GM23338 (cell line): Measurements from ENCODE around the gene MYT1. TPM values are rescaled to one million over a fixed set of nuclear protein-coding genes. Genes with fewer than 3 reads are reported as not detected.
A peak's percentile ranks its signal among the peaks of the same experiment; 100 is the strongest.

Experiments used
- ATAC-seq: fragments of 200-7000 bp; cut with Tn5 transposase; 3 replicates; pipeline ENCODE4 v1.9.1; 2020
- DNase-seq: peaks from one replicate; pipeline ENCODE4 v3.0.0-alpha.2; 2015; ENCODE audit warnings: low spot score
- H2AFZ ChIP-seq: fragments of 200-600 bp; sonication (generic); 2 replicates; pipeline ENCODE4 v1.8.0; 2016; ENCODE audit warnings: antibody characterized with exemption, mild to moderate bottlenecking, moderate library complexity
- H3F3A ChIP-seq: fragments of 200-600 bp; sonication (generic); replicated peaks from 2 replicates; pipeline ENCODE4 v1.8.0; 2017; ENCODE audit warnings: antibody characterized with exemption, mixed run types, low read depth
- H3K27ac ChIP-seq: fragments of 200-600 bp; sonication (generic); 2 replicates; pipeline ENCODE4 v1.6.1; 2016; ENCODE audit warnings: low read depth
- H3K27me3 ChIP-seq: fragments of 200-600 bp; sonication (generic); 2 replicates; pipeline ENCODE4 v1.8.0; 2016; ENCODE audit warnings: mild to moderate bottlenecking, mixed run types, moderate library complexity; ENCODE audit not compliant: insufficient read depth
- H3K36me3 ChIP-seq: fragments of 200-600 bp; sonication (generic); 2 replicates; pipeline ENCODE4 v1.8.0; 2016; ENCODE audit warnings: mild to moderate bottlenecking; ENCODE audit not compliant: insufficient read depth
- H3K4me1 ChIP-seq: fragments of 200-600 bp; sonication (generic); 2 replicates; pipeline ENCODE4 v1.8.0; 2016; ENCODE audit warnings: mild to moderate bottlenecking, moderate library complexity; ENCODE audit not compliant: insufficient read depth
- H3K4me2 ChIP-seq: fragments of 200-600 bp; sonication (generic); 2 replicates; pipeline ENCODE4 v1.7.1; 2017; ENCODE audit warnings: mixed run types
- H3K4me3 ChIP-seq: fragments of 200-600 bp; sonication (generic); 2 replicates; pipeline ENCODE4 v1.6.1; 2016; ENCODE audit warnings: mixed run types
- H3K79me2 ChIP-seq: fragments of 200-600 bp; sonication (generic); replicated peaks from 2 replicates; pipeline ENCODE4 v1.8.0; 2017; ENCODE audit warnings: mild to moderate bottlenecking; ENCODE audit not compliant: insufficient read depth
- H3K9me2 ChIP-seq: fragments of 200-600 bp; sonication (generic); 2 replicates; pipeline ENCODE4 v1.8.0; 2017; ENCODE audit not compliant: insufficient read depth
- H4K20me1 ChIP-seq: fragments of 200-600 bp; sonication (generic); replicated peaks from 2 replicates; pipeline ENCODE4 v1.8.0; 2017; ENCODE audit warnings: mild to moderate bottlenecking; ENCODE audit not compliant: insufficient read depth
- H3K27ac Mint-ChIP-seq: 2 replicates; pipeline ENCODE4 v1.8.0; 2020; ENCODE audit warnings: inconsistent platforms, mild to moderate bottlenecking, moderate library complexity, mixed read lengths
- H3K27me3 Mint-ChIP-seq: 3 replicates; pipeline ENCODE4 v1.8.0; 2022; ENCODE audit warnings: low read depth, mild to moderate bottlenecking, moderate library complexity, mixed read lengths, inconsistent platforms; ENCODE audit not compliant: insufficient read depth, poor library complexity
- H3K36me3 Mint-ChIP-seq: 3 replicates; pipeline ENCODE4 v1.8.0; 2021; ENCODE audit warnings: low read depth, mild to moderate bottlenecking, inconsistent platforms, moderate library complexity, mixed read lengths
- H3K4me1 Mint-ChIP-seq: 3 replicates; pipeline ENCODE4 v1.8.0; 2020; ENCODE audit warnings: mild to moderate bottlenecking, inconsistent platforms, mixed read lengths
- H3K4me3 Mint-ChIP-seq: 3 replicates; pipeline ENCODE4 v1.8.0; 2021; ENCODE audit warnings: moderate library complexity, mild to moderate bottlenecking, inconsistent platforms, mixed read lengths
- H3K9me3 Mint-ChIP-seq: 3 replicates; pipeline ENCODE4 v1.8.0; 2020; ENCODE audit warnings: moderate library complexity, mild to moderate bottlenecking, inconsistent platforms, mixed read lengths
- EZH2 ChIP-seq: fragments of 200-600 bp; sonication (generic); IDR thresholded peaks from one replicate; pipeline ENCODE4 v1.8.0; 2017; ENCODE audit warnings: antibody characterized with exemption, mild to moderate bottlenecking, low read depth; ENCODE audit not compliant: unreplicated experiment
- EZH2phosphoT487 ChIP-seq: fragments of 200-600 bp; sonication (generic); IDR thresholded peaks from one replicate; pipeline ENCODE4 v1.8.1; 2018; ENCODE audit warnings: antibody characterized with exemption; ENCODE audit not compliant: unreplicated experiment
- JUNB ChIP-seq: IDR thresholded peaks from one replicate; pipeline ENCODE4 v1.6.1; 2016; ENCODE audit warnings: antibody characterized with exemption; ENCODE audit not compliant: unreplicated experiment
- NANOG ChIP-seq: IDR thresholded peaks from 2 replicates; pipeline ENCODE4 v1.6.1; 2016; ENCODE audit warnings: antibody characterized with exemption, borderline replicate concordance
- STAT1 ChIP-seq: IDR thresholded peaks from one replicate; pipeline ENCODE4 v1.6.1; 2016; ENCODE audit warnings: antibody characterized with exemption; ENCODE audit not compliant: unreplicated experiment
- ZNF114 ChIP-seq: fragments of 250-450 bp; sonication (Bioruptor Pico); IDR thresholded peaks from 2 replicates; pipeline ENCODE4 v1.5.0; 2020; ENCODE audit warnings: mild to moderate bottlenecking, moderate library complexity
- ZNF331 ChIP-seq: fragments of 250-450 bp; sonication (Bioruptor Pico); IDR thresholded peaks from 2 replicates; pipeline ENCODE4 v1.5.0; 2020; ENCODE audit warnings: low read depth, mild to moderate bottlenecking, moderate library complexity
- polyA plus RNA-seq: library from polyadenylated mRNA; unstranded; fragments of >200 nt; fragmentation: Nextera tagmentation; extraction: Ambion mirVana; gene quantifications from 2 replicates; pipeline ENCODE4 v1.2.1, GENCODE V29; 2016
- total RNA-seq: library from RNA; depleted of rRNA; stranded (reverse); fragments of >200 nt; shearing (Covaris generic); gene quantifications from 2 replicates; pipeline ENCODE4 v1.2.3, GENCODE V29; 2014
- TF ChIP-seq, protein P1 (sequence below): IDR thresholded peaks from one replicate; pipeline ENCODE4 v1.6.1; 2018; ENCODE audit warnings: antibody characterized with exemption; ENCODE audit not compliant: unreplicated experiment
- TF ChIP-seq, protein P2 (sequence below), 2 experiments: fragments of 200-600 bp in 1 of 2; sonication (generic) in 1 of 2; conservative IDR thresholded peaks; 2 replicates each; pipeline versions ENCODE4 v1.5.1 to v1.6.1; 2016 to 2017; ENCODE audit warnings: antibody characterized with exemption in 2 of 2, low read depth in 2 of 2, mild to moderate bottlenecking in 2 of 2, moderate library complexity in 1 of 2
- TF ChIP-seq, protein P3 (sequence below): fragments of 250-450 bp; sonication (Bioruptor Pico); IDR thresholded peaks from 2 replicates; pipeline ENCODE4 v1.5.0; 2020; ENCODE audit warnings: mild to moderate bottlenecking, moderate library complexity
- TF ChIP-seq, protein P4 (sequence below): IDR thresholded peaks from 2 replicates; pipeline ENCODE4 v1.6.1; 2016; ENCODE audit warnings: antibody characterized with exemption

Gene MYT1
- total and polyA plus RNA-seq, 2 experiments from 2014 or later = 0.83 to 1.6 TPM

DNA sequence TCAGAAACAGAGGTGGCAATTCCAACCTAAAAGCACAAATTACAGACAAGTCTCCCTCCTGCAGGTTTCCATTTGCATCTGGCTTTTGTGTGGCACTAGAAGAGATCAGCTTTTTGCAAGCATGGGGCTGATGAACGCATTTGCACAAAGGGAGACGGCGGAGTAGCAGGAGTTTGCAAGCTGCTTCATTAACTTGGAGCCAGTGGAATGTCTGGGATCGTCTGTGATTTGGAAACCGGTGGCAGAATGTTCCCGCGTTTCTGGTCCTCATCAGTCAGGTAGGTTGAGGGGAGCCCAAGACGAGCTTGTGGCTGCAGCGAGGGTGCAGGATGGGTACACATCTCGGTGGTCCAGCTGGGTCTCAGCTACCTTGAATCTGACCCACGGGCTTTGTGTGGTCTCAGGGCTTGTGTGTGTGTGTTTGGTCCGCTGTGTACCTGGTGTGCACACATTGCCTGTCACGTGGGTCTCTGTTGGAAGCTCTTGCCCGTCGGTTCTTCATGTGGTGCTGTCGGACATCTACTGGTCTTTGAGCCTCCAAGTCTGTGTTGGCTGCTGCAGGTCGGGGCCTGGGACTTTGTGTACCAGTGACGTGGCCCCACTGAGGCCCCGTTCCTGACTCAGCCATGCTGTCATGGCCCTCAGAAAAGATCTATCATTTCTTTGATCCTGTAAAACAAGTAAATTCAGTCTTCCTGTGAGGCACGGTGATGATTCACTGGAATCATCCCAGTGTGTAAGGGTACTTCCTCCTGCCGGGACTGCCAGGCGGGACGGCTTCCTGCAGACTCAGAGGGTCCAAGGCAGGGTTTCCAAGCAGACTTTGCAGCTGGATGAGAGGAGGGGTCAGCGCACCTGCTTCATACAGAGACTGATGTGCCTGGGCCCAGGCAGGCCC, 12.4 kb upstream of the MYT1 start:
- H3K36me3 Mint-ChIP-seq = no peaks in the 10 kb centered on the region
- H3K27ac Mint-ChIP-seq = 0 out of 2 replicates have a peak overlapping the region, but pooled peaks have one; percentile 22
- Histone ChIP-seq H3K27me3 (no peaks in the 10 kb centered on the region), H3K4me3 (no peak overlapping the region), H3K4me1 (peaks cover 7% of the 10 kb centered on the region; the same call in 1 of the 2 replicates), H3K4me2 (no peak overlapping the region), H3K79me2 (no peaks in the 10 kb centered on the region), H3K27ac (no peak overlapping the region), H2AFZ (no peak overlapping the region), H4K20me1 (no peaks in the 10 kb centered on the region), H3F3A (0 out of 2 replicates have a peak, but pooled peaks cover 4% of the 10 kb centered on the region), H3K9me2 (no peaks in the 10 kb centered on the region; the same call in 1 of the 2 replicates), H3K36me3 (no peaks in the 10 kb centered on the region)
- peaks cover 15% of the 10 kb centered on the region for H3K27me3 Mint-ChIP-seq
- TF ChIP-seq EZH2 = no peak
- TF ChIP-seq, protein P1, sequence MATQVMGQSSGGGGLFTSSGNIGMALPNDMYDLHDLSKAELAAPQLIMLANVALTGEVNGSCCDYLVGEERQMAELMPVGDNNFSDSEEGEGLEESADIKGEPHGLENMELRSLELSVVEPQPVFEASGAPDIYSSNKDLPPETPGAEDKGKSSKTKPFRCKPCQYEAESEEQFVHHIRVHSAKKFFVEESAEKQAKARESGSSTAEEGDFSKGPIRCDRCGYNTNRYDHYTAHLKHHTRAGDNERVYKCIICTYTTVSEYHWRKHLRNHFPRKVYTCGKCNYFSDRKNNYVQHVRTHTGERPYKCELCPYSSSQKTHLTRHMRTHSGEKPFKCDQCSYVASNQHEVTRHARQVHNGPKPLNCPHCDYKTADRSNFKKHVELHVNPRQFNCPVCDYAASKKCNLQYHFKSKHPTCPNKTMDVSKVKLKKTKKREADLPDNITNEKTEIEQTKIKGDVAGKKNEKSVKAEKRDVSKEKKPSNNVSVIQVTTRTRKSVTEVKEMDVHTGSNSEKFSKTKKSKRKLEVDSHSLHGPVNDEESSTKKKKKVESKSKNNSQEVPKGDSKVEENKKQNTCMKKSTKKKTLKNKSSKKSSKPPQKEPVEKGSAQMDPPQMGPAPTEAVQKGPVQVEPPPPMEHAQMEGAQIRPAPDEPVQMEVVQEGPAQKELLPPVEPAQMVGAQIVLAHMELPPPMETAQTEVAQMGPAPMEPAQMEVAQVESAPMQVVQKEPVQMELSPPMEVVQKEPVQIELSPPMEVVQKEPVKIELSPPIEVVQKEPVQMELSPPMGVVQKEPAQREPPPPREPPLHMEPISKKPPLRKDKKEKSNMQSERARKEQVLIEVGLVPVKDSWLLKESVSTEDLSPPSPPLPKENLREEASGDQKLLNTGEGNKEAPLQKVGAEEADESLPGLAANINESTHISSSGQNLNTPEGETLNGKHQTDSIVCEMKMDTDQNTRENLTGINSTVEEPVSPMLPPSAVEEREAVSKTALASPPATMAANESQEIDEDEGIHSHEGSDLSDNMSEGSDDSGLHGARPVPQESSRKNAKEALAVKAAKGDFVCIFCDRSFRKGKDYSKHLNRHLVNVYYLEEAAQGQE = no peak
- TF ChIP-seq, protein P2, sequence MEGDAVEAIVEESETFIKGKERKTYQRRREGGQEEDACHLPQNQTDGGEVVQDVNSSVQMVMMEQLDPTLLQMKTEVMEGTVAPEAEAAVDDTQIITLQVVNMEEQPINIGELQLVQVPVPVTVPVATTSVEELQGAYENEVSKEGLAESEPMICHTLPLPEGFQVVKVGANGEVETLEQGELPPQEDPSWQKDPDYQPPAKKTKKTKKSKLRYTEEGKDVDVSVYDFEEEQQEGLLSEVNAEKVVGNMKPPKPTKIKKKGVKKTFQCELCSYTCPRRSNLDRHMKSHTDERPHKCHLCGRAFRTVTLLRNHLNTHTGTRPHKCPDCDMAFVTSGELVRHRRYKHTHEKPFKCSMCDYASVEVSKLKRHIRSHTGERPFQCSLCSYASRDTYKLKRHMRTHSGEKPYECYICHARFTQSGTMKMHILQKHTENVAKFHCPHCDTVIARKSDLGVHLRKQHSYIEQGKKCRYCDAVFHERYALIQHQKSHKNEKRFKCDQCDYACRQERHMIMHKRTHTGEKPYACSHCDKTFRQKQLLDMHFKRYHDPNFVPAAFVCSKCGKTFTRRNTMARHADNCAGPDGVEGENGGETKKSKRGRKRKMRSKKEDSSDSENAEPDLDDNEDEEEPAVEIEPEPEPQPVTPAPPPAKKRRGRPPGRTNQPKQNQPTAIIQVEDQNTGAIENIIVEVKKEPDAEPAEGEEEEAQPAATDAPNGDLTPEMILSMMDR (conservative IDR thresholded peaks at IDR 0.05; ENCODE audit: low read depth in 2 of 2) = no peak
- TF ChIP-seq STAT1 = no peak
- TF ChIP-seq, protein P3, sequence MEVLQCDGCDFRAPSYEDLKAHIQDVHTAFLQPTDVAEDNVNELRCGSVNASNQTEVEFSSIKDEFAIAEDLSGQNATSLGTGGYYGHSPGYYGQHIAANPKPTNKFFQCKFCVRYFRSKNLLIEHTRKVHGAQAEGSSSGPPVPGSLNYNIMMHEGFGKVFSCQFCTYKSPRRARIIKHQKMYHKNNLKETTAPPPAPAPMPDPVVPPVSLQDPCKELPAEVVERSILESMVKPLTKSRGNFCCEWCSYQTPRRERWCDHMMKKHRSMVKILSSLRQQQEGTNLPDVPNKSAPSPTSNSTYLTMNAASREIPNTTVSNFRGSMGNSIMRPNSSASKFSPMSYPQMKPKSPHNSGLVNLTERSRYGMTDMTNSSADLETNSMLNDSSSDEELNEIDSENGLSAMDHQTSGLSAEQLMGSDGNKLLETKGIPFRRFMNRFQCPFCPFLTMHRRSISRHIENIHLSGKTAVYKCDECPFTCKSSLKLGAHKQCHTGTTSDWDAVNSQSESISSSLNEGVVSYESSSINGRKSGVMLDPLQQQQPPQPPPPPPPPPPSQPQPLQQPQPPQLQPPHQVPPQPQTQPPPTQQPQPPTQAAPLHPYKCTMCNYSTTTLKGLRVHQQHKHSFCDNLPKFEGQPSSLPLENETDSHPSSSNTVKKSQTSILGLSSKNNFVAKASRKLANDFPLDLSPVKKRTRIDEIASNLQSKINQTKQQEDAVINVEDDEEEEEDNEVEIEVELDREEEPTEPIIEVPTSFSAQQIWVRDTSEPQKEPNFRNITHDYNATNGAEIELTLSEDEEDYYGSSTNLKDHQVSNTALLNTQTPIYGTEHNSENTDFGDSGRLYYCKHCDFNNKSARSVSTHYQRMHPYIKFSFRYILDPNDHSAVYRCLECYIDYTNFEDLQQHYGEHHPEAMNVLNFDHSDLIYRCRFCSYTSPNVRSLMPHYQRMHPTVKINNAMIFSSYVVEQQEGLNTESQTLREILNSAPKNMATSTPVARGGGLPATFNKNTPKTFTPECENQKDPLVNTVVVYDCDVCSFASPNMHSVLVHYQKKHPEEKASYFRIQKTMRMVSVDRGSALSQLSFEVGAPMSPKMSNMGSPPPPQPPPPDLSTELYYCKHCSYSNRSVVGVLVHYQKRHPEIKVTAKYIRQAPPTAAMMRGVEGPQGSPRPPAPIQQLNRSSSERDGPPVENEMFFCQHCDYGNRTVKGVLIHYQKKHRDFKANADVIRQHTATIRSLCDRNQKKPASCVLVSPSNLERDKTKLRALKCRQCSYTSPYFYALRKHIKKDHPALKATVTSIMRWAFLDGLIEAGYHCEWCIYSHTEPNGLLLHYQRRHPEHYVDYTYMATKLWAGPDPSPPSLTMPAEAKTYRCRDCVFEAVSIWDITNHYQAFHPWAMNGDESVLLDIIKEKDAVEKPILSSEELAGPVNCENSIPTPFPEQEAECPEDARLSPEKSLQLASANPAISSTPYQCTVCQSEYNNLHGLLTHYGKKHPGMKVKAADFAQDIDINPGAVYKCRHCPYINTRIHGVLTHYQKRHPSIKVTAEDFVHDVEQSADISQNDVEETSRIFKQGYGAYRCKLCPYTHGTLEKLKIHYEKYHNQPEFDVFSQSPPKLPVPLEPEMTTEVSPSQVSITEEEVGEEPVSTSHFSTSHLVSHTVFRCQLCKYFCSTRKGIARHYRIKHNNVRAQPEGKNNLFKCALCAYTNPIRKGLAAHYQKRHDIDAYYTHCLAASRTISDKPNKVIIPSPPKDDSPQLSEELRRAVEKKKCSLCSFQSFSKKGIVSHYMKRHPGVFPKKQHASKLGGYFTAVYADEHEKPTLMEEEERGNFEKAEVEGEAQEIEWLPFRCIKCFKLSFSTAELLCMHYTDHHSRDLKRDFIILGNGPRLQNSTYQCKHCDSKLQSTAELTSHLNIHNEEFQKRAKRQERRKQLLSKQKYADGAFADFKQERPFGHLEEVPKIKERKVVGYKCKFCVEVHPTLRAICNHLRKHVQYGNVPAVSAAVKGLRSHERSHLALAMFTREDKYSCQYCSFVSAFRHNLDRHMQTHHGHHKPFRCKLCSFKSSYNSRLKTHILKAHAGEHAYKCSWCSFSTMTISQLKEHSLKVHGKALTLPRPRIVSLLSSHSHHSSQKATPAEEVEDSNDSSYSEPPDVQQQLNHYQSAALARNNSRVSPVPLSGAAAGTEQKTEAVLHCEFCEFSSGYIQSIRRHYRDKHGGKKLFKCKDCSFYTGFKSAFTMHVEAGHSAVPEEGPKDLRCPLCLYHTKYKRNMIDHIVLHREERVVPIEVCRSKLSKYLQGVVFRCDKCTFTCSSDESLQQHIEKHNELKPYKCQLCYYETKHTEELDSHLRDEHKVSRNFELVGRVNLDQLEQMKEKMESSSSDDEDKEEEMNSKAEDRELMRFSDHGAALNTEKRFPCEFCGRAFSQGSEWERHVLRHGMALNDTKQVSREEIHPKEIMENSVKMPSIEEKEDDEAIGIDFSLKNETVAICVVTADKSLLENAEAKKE (CRISPR knock-in tag) = no peak
- TF ChIP-seq, protein P4, sequence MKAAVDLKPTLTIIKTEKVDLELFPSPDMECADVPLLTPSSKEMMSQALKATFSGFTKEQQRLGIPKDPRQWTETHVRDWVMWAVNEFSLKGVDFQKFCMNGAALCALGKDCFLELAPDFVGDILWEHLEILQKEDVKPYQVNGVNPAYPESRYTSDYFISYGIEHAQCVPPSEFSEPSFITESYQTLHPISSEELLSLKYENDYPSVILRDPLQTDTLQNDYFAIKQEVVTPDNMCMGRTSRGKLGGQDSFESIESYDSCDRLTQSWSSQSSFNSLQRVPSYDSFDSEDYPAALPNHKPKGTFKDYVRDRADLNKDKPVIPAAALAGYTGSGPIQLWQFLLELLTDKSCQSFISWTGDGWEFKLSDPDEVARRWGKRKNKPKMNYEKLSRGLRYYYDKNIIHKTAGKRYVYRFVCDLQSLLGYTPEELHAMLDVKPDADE = no peak
- no peak for TF ChIP-seq NANOG
- no peak for TF ChIP-seq EZH2phosphoT487
- no peak for TF ChIP-seq JUNB
- no peak for TF ChIP-seq ZNF331
- no peak for TF ChIP-seq ZNF114
- ATAC-seq = no peak; the same call in 2 of the 3 replicates
- H3K4me3 Mint-ChIP-seq = no peak overlapping the region; the same call in 2 of the 3 replicates
- H3K9me3 Mint-ChIP-seq = peaks cover 9% of the 10 kb centered on the region; the same call in 2 of the 3 replicates
- peak; percentile 13 for DNase-seq
- peaks cover 22% of the 10 kb centered on the region for H3K4me1 Mint-ChIP-seq
